ENCODE data around the gene HOXB4.

DNA sequence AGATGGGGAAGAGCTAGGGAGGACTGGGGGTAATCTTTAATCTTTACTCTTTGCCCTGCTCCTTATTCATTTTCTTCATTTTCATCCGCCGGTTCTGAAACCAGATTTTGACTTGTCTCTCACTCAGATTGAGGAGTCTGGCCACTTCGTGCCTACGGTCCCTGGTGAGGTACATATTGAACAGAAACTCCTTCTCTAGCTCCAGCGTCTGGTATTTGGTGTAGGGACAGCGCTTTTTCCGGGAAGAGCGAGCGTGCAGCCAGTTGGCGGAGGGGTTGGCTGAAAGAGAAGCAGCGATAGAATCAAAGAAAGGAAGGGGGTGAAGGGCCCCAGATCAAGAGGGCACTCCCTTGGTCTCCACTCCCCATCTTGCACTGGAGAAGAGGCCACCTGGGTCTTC lies 44.7 kb upstream of the HOXB4 start:
- TF ChIP-seq CTCF (IDR thresholded peaks at IDR 0.05) (no peak), POLR2AphosphoS5 (IDR thresholded peaks at IDR 0.05) (no peak), POLR2A (IDR thresholded peaks at IDR 0.05) (no peak)
